CD4-positive, alpha-beta T cell treated with Interleukin-10 for 1 hour (primary cell): ENCODE data around the gene PHETA1.

Experiments
- DNase-seq: peaks from one replicate; pipeline ENCODE4 v3.0.0-alpha.2; 2020

Gene PHETA1

GRCh38 chr12:111368291-111368787 is 556 bp downstream of the PHETA1 start:
- DNase-seq: no peak

- DNase-seq: no peak
These were observed 1.2 kb downstream of the PHETA1 start for GRCh38 chr12:111367661-111368221.

GRCh38 chr12:111366583-111366982 is 2.3 kb downstream of the PHETA1 start:
- DNase-seq: no peak

GRCh38 chr12:111366075-111366474 is 2.8 kb downstream of the PHETA1 start:
- DNase-seq: no peak

- no peak for DNase-seq
These were observed 5.3 kb downstream of the PHETA1 start for GRCh38 chr12:111363578-111363977.

- no peak for DNase-seq
These were observed 6.0 kb downstream of the PHETA1 start for GRCh38 chr12:111362687-111363475.

- DNase-seq: no peak
These were observed 6.9 kb downstream of the PHETA1 start for GRCh38 chr12:111361717-111362576.

- no peak for DNase-seq
These were observed 7.7 kb downstream of the PHETA1 start for GRCh38 chr12:111361073-111361716.

GRCh38 chr12:111360325-111360930 is 8.5 kb downstream of the PHETA1 start:
- no peak for DNase-seq

- DNase-seq: no peak
These were observed 9.0 kb downstream of the PHETA1 start for GRCh38 chr12:111359914-111360276.

- DNase-seq: no peak
These were observed 9.5 kb downstream of the PHETA1 start for GRCh38 chr12:111359231-111359913.

GRCh38 chr12:111355201-111355925 is 13.5 kb downstream of the PHETA1 start:
- DNase-seq: no peak

GRCh38 chr12:111354511-111354910 is 14.4 kb downstream of the PHETA1 start:
- DNase-seq: no peak

GRCh38 chr12:111353603-111354295 is 15.1 kb downstream of the PHETA1 start:
- no peak for DNase-seq

- no peak for DNase-seq
These were observed 15.9 kb downstream of the PHETA1 start for GRCh38 chr12:111353026-111353425.

- DNase-seq: no peak
These were observed 16.4 kb downstream of the PHETA1 start for GRCh38 chr12:111352296-111352993.

- DNase-seq: no peak
These were observed 17.9 kb downstream of the PHETA1 start for GRCh38 chr12:111351026-111351425.

GRCh38 chr12:111349748-111350520 is 19.0 kb downstream of the PHETA1 start:
- no peak for DNase-seq

- no peak for DNase-seq
These were observed 19.7 kb downstream of the PHETA1 start for GRCh38 chr12:111349101-111349747.
